Panc1 (cell line): ENCODE data around the gene EFCAB8. TPM values are rescaled to one million over a fixed set of nuclear protein-coding genes. Genes with fewer than 3 reads are reported as not detected.

Experiments used
- ATAC-seq: fragments of 200-7000 bp; cut with Tn5 transposase; 2 replicates; pipeline ENCODE4 v1.9.1; 2020; ENCODE audit warnings: mild to moderate bottlenecking, moderate library complexity
- BruUV-seq: library from RNA; stranded (reverse); fragments of 400-500 nt; replicated peaks from 2 replicates; lab custom pipeline; 2021; lab: Mats Ljungman, UMichigan
- CTCF ChIA-PET: fragments of 300-600 bp; sonication (Branson Sonifier 250); formaldehyde crosslinking; loops from one replicate; lab custom pipeline; 2022; ENCODE audit warnings: antibody characterized with exemption; lab: Charles Lee
- POLR2A ChIA-PET: fragments of 300-600 bp; sonication (Branson Sonifier 250); formaldehyde crosslinking; loops from one replicate; lab custom pipeline; 2022; ENCODE audit warnings: antibody characterized with exemption; lab: Charles Lee
- DNase-seq: peaks from one replicate; pipeline ENCODE4 v3.0.0-alpha.2; 2010; ENCODE audit warnings: low read depth, low spot score
- H3K27ac ChIP-seq: 2 replicates; pipeline ENCODE4 v1.5.1; 2011; ENCODE audit warnings: mild to moderate bottlenecking, low read length, inconsistent platforms
- H3K27me3 ChIP-seq: fragments of 200-500 bp; sonication (Bioruptor generic); 2 replicates; pipeline ENCODE4 v1.6.0; 2014; ENCODE audit warnings: low read length, inconsistent platforms; ENCODE audit not compliant: control insufficient read depth, insufficient read depth
- H3K36me3 ChIP-seq: fragments of 200-500 bp; sonication (Bioruptor generic); 2 replicates; pipeline ENCODE4 v1.5.1; 2014; ENCODE audit warnings: inconsistent platforms, mild to moderate bottlenecking, low read length, moderate library complexity; ENCODE audit not compliant: control insufficient read depth, insufficient read depth
- H3K4me1 ChIP-seq: 2 replicates; pipeline ENCODE4 v1.5.1; 2011; ENCODE audit warnings: inconsistent platforms, mild to moderate bottlenecking, low read length, moderate library complexity; ENCODE audit not compliant: control insufficient read depth, insufficient read depth
- H3K4me3 ChIP-seq, 2 experiments: 2 replicates each; pipeline ENCODE4 v1.5.1; 2011 to 2012; ENCODE audit warnings: low read depth in 2 of 2, low read length in 2 of 2, mild to moderate bottlenecking in 2 of 2, inconsistent platforms in 1 of 2, moderate library complexity in 1 of 2
- H3K9me3 ChIP-seq: fragments of 200-500 bp; sonication (Bioruptor generic); 2 replicates; pipeline ENCODE4 v1.5.1; 2014; ENCODE audit warnings: low read depth, mild to moderate bottlenecking, inconsistent platforms, low read length, moderate library complexity; ENCODE audit not compliant: control insufficient read depth, insufficient read depth
- POLR2AphosphoS5 ChIP-seq: IDR thresholded peaks from 2 replicates; pipeline ENCODE4 v1.6.1; 2012; ENCODE audit warnings: mild to moderate bottlenecking, low read depth, low read length, moderate library complexity
- SIN3A ChIP-seq: IDR thresholded peaks from 2 replicates; pipeline ENCODE4 v1.6.1; 2012; ENCODE audit warnings: low read depth, mild to moderate bottlenecking, low read length, moderate library complexity, borderline replicate concordance; ENCODE audit not compliant: insufficient read depth
- TCF7L2 ChIP-seq: IDR thresholded peaks from 2 replicates; pipeline ENCODE4 v1.6.1; 2011; ENCODE audit warnings: mild to moderate bottlenecking, low read depth, low read length, inconsistent platforms
- in situ Hi-C: cut with HindIII; loops from 2 replicates; pipeline ENCODE4 v1.10.0; 2016; ENCODE audit warnings: low sequenced_read_pairs, low pct_unique_long_range_greater_than_20kb
- intact Hi-C: fragments of 100-400 bp; cut with micrococcal nuclease; formaldehyde crosslinking; loops from one replicate; pipeline ENCODE4 v1.10.0; 2022; ENCODE audit not compliant: unreplicated experiment
- total RNA-seq: library from RNA; stranded (reverse); gene quantifications from one replicate; pipeline ENCODE4 v1.2.1, GENCODE V29; 2021; ENCODE audit not compliant: unreplicated experiment
- TF ChIP-seq, protein P1 (sequence below), 2 experiments: IDR thresholded peaks; 2 replicates each; pipeline ENCODE4 v1.6.1; 2011 to 2012; ENCODE audit warnings: low read depth in 2 of 2, control low read depth in 1 of 2, low read length in 1 of 2, mild to moderate bottlenecking in 1 of 2, moderate library complexity in 1 of 2; ENCODE audit not compliant: insufficient read depth in 1 of 2
- TF ChIP-seq, protein P2 (sequence below): fragments of 450-650 bp; IDR thresholded peaks from 2 replicates; pipeline ENCODE4 v1.5.1; 2017; ENCODE audit warnings: mild to moderate bottlenecking

EFCAB8 gene
- total RNA-seq, 1 experiment from 2014 or later, result 1.1 TPM

DNA sequence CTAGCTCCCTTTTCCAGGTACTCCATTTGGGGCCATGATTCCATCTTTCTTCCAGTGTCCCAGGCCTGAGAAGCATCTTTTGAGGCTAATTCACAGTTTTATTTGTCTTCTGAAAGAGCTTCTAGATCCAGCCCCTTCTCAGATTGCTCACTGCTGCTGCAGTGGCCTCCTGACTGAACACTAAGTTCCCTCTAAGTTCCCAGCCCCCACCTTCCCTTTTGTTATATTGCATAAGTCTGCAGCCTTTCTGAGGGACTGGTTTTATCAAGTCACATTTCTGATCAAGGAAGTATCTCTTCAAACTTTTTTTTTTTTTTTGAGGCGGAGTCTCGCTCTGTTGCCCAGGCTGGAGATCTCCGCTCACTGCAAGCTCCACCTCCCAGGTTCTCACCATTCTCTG lies 28.3 kb upstream of the EFCAB8 start:
- ATAC-seq, result no peak
- ChIA-PET POLR2A (no interaction called here), CTCF (interaction anchor here (0.6 to 0.7 kb wide), 2 partner anchors 41 to 46 kb away, joined by 3 to 4 read pairs; no protein-coding TSS in a partner anchor)
- no peaks in the 10 kb centered on the region for H3K9me3 ChIP-seq
- intact Hi-C loops (no loop called here), in situ Hi-C loops (no loop called here)
- no TSS peak for BruUV-seq
- peaks cover 24% of the 10 kb centered on the region for H3K36me3 ChIP-seq
- no peak overlapping the region for H3K4me3 ChIP-seq
- TF ChIP-seq TCF7L2, result no peak
- no peak for TF ChIP-seq POLR2AphosphoS5
- TF ChIP-seq, protein P1, sequence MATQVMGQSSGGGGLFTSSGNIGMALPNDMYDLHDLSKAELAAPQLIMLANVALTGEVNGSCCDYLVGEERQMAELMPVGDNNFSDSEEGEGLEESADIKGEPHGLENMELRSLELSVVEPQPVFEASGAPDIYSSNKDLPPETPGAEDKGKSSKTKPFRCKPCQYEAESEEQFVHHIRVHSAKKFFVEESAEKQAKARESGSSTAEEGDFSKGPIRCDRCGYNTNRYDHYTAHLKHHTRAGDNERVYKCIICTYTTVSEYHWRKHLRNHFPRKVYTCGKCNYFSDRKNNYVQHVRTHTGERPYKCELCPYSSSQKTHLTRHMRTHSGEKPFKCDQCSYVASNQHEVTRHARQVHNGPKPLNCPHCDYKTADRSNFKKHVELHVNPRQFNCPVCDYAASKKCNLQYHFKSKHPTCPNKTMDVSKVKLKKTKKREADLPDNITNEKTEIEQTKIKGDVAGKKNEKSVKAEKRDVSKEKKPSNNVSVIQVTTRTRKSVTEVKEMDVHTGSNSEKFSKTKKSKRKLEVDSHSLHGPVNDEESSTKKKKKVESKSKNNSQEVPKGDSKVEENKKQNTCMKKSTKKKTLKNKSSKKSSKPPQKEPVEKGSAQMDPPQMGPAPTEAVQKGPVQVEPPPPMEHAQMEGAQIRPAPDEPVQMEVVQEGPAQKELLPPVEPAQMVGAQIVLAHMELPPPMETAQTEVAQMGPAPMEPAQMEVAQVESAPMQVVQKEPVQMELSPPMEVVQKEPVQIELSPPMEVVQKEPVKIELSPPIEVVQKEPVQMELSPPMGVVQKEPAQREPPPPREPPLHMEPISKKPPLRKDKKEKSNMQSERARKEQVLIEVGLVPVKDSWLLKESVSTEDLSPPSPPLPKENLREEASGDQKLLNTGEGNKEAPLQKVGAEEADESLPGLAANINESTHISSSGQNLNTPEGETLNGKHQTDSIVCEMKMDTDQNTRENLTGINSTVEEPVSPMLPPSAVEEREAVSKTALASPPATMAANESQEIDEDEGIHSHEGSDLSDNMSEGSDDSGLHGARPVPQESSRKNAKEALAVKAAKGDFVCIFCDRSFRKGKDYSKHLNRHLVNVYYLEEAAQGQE (IDR thresholded peaks at IDR 0.05; ENCODE audit: insufficient read depth in 1 of 2, low read depth in 2 of 2, low read length in 1 of 2), result no peak
- H3K4me1 ChIP-seq, result no peaks in the 10 kb centered on the region
- no peaks in the 10 kb centered on the region for H3K27me3 ChIP-seq
- no peak for DNase-seq
- no peak overlapping the region for H3K27ac ChIP-seq

DNA sequence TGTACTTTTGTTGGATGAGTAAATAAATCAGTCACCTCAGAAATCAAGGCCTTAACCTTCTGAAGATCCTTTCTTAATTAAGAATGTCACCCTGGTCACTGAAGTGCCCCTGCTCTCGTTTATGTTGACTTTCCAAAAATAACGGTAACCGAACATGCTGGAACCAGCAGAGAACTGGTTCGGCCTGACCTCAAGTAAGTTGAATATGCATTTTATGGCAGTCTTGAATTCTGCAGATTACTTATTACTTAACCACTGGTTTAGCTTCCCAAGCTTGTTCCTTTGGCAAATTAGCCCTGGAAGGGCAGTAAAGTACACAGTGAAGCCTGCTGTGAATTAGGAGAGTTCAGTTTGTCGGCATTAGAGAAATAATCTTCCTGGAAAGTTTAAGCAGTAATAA lies 26.7 kb upstream of the EFCAB8 start:
- ATAC-seq (no peak), DNase-seq (no peak)
- intact Hi-C loops (no loop called here), in situ Hi-C loops (no loop called here)
- Histone ChIP-seq H3K4me3 (no peak overlapping the region), H3K36me3 (peaks cover 33% of the 10 kb centered on the region), H3K27ac (no peak overlapping the region), H3K9me3 (no peaks in the 10 kb centered on the region), H3K4me1 (no peaks in the 10 kb centered on the region), H3K27me3 (no peaks in the 10 kb centered on the region)
- TF ChIP-seq POLR2AphosphoS5, result no peak
- no peak for TF ChIP-seq TCF7L2
- TF ChIP-seq SIN3A, result no peak
- CTCF ChIA-PET, result no interaction called here
- BruUV-seq, result no TSS peak
- POLR2A ChIA-PET, result no interaction called here

DNA sequence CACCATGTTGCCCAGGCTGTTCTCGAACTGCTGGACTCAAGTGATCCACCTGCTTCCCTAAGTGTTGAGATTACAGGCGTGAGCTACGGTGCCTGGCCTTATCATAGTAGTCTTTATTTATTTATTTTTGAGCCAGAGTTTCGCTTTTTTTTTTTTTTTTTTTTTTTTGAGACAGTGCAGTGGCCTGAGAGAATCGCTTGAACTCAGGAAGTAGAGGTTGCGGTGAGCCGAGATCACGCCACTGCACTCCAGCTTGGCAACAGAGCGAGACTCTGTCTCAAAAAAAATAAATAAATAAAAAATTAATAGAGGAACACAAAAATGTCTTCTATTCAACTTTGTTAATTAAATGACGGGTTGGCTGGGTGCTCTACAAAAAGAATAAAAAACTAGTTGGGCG lies 26.1 kb upstream of the EFCAB8 start:
- H3K36me3 ChIP-seq, result peaks cover 38% of the 10 kb centered on the region
- intact Hi-C loops, result no loop called here
- no TSS peak for BruUV-seq

More for the DNA sequence above, 26.1 kb upstream of the EFCAB8 start:
- H3K4me3 ChIP-seq, result no peak overlapping the region
- in situ Hi-C loops, result no loop called here
- no peaks in the 10 kb centered on the region for H3K4me1 ChIP-seq
- ATAC-seq (no peak), DNase-seq (no peak)
- TF ChIP-seq TCF7L2, result no peak
- TF ChIP-seq, protein P1 (IDR thresholded peaks at IDR 0.05; ENCODE audit: insufficient read depth in 1 of 2, low read depth in 2 of 2, low read length in 1 of 2), result no peak
- TF ChIP-seq, protein P2, sequence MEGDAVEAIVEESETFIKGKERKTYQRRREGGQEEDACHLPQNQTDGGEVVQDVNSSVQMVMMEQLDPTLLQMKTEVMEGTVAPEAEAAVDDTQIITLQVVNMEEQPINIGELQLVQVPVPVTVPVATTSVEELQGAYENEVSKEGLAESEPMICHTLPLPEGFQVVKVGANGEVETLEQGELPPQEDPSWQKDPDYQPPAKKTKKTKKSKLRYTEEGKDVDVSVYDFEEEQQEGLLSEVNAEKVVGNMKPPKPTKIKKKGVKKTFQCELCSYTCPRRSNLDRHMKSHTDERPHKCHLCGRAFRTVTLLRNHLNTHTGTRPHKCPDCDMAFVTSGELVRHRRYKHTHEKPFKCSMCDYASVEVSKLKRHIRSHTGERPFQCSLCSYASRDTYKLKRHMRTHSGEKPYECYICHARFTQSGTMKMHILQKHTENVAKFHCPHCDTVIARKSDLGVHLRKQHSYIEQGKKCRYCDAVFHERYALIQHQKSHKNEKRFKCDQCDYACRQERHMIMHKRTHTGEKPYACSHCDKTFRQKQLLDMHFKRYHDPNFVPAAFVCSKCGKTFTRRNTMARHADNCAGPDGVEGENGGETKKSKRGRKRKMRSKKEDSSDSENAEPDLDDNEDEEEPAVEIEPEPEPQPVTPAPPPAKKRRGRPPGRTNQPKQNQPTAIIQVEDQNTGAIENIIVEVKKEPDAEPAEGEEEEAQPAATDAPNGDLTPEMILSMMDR, result no peak
- TF ChIP-seq POLR2AphosphoS5, result no peak
- no peak for TF ChIP-seq SIN3A
- ChIA-PET CTCF (no interaction called here), POLR2A (no interaction called here)
- no peaks in the 10 kb centered on the region for H3K9me3 ChIP-seq
- H3K27me3 ChIP-seq, result no peaks in the 10 kb centered on the region
- H3K27ac ChIP-seq, result no peak overlapping the region
